ENCODE measurements around the gene STARD3. TPM values are rescaled to one million over a fixed set of nuclear protein-coding genes. Genes with fewer than 3 reads are reported as not detected.

STARD3 gene
- total and polyA plus RNA-seq, 9 of the 15 experiments (the other 6 are each of a cell fraction or from before 2014, with no cell fraction given), result 0.63 to 87.0 (median 46.0) TPM

DNA sequence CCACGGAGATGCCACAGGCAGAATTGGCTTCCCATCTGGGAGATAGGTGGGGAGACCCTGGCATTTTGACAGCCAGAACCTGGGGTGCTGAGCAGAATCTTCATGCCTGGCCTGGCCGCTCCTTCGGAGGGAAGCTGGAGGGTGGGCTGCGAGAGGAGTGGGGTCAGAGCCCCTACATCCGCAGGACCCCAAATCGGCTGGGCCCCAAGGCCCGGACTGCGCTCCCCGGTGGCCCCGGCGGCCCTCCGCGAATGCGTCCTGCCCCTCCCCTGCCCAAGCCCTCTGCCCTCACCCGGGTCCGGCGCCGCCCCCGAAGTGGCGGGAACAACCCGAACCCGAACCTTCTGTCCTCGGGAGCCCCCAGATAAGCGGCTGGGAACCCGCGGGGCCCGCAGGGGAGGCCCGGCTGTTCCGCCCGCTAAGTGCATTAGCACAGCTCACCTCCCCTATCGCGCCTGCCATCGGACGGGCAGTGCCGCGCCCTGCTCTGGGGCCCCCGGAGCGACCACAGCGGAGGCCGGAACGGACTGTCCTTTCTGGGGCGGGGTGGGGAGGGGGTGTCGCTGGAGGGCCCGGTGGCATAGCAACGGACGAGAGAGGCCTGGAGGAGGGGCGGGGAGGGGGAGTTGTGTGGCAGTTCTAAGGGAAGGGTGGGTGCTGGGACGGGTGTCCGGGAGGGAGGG lies 30.5 kb downstream of the STARD3 start (continued):
- TF ChIP-seq CCAR2 (IDR thresholded peaks at IDR 0.05; ENCODE audit: low read depth, low read length) (no peak), HDAC2 (IDR thresholded peaks at IDR 0.05) (peak; percentile 25; the same call in 1 of the 2 replicates), HNRNPL (IDR thresholded peaks at IDR 0.05; ENCODE audit: low read depth, low read length) (peak; percentile 99), KLF6 (CRISPR knock-in tag; IDR thresholded peaks at IDR 0.05; ENCODE audit: borderline replicate concordance) (peak; percentile 89; the same call in 1 of the 2 replicates), TARDBP (IDR thresholded peaks at IDR 0.05) (no peak), ZNF165 (CRISPR knock-in tag; IDR thresholded peaks at IDR 0.05; ENCODE audit: borderline replicate concordance) (no peak), SRSF3 (IDR thresholded peaks at IDR 0.05; ENCODE audit: insufficient read depth, low read length) (no peak), RAD21 (CRISPR knock-in tag; conservative IDR thresholded peaks at IDR 0.05 in 1 of 2, IDR thresholded peaks at IDR 0.05 in 1 of 2) (peak in 1 of 2 experiments; percentile 29; a peak in 1 of 4 replicates), KLF13 (tag; IDR thresholded peaks at IDR 0.05; ENCODE audit: borderline replicate concordance, low read depth) (no peak)
- TF ChIP-seq, protein P1, sequence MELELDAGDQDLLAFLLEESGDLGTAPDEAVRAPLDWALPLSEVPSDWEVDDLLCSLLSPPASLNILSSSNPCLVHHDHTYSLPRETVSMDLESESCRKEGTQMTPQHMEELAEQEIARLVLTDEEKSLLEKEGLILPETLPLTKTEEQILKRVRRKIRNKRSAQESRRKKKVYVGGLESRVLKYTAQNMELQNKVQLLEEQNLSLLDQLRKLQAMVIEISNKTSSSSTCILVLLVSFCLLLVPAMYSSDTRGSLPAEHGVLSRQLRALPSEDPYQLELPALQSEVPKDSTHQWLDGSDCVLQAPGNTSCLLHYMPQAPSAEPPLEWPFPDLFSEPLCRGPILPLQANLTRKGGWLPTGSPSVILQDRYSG (tag; conservative IDR thresholded peaks at IDR 0.05; ENCODE audit: low read depth), result 0 out of 2 replicates have a peak, but pooled peaks have one; percentile 52
- TF ChIP-seq, protein P2, sequence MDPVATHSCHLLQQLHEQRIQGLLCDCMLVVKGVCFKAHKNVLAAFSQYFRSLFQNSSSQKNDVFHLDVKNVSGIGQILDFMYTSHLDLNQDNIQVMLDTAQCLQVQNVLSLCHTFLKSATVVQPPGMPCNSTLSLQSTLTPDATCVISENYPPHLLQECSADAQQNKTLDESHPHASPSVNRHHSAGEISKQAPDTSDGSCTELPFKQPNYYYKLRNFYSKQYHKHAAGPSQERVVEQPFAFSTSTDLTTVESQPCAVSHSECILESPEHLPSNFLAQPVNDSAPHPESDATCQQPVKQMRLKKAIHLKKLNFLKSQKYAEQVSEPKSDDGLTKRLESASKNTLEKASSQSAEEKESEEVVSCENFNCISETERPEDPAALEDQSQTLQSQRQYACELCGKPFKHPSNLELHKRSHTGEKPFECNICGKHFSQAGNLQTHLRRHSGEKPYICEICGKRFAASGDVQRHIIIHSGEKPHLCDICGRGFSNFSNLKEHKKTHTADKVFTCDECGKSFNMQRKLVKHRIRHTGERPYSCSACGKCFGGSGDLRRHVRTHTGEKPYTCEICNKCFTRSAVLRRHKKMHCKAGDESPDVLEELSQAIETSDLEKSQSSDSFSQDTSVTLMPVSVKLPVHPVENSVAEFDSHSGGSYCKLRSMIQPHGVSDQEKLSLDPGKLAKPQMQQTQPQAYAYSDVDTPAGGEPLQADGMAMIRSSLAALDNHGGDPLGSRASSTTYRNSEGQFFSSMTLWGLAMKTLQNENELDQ (CRISPR knock-in tag; IDR thresholded peaks at IDR 0.05; ENCODE audit: borderline replicate concordance), result 0 out of 2 replicates have a peak, but pooled peaks have one; percentile 42
- TF ChIP-seq, protein P3, sequence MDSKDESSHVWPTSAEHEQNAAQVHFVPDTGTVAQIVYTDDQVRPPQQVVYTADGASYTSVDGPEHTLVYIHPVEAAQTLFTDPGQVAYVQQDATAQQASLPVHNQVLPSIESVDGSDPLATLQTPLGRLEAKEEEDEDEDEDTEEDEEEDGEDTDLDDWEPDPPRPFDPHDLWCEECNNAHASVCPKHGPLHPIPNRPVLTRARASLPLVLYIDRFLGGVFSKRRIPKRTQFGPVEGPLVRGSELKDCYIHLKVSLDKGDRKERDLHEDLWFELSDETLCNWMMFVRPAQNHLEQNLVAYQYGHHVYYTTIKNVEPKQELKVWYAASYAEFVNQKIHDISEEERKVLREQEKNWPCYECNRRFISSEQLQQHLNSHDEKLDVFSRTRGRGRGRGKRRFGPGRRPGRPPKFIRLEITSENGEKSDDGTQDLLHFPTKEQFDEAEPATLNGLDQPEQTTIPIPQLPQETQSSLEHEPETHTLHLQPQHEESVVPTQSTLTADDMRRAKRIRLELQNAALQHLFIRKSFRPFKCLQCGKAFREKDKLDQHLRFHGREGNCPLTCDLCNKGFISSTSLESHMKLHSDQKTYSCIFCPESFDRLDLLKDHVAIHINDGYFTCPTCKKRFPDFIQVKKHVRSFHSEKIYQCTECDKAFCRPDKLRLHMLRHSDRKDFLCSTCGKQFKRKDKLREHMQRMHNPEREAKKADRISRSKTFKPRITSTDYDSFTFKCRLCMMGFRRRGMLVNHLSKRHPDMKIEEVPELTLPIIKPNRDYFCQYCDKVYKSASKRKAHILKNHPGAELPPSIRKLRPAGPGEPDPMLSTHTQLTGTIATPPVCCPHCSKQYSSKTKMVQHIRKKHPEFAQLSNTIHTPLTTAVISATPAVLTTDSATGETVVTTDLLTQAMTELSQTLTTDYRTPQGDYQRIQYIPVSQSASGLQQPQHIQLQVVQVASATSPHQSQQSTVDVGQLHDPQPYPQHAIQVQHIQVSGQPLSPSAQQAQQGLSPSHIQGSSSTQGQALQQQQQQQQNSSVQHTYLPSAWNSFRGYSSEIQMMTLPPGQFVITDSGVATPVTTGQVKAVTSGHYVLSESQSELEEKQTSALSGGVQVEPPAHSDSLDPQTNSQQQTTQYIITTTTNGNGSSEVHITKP (IDR thresholded peaks at IDR 0.05; ENCODE audit: partially characterized antibody), result no peak
- TF ChIP-seq, protein P4, sequence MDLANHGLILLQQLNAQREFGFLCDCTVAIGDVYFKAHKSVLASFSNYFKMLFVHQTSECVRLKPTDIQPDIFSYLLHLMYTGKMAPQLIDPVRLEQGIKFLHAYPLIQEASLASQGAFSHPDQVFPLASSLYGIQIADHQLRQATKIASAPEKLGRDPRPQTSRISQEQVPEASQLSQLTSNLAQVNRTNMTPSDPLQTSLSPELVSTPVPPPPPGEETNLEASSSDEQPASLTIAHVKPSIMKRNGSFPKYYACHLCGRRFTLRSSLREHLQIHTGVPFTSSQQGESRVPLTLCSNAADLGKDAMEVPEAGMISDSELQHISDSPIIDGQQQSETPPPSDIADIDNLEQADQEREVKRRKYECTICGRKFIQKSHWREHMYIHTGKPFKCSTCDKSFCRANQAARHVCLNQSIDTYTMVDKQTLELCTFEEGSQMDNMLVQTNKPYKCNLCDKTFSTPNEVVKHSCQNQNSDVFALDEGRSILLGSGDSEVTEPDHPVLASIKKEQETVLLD (IDR thresholded peaks at IDR 0.05), result peak; percentile 62
